ENCODE measurements around the gene ALG1.
"Not testable (repeated sequence)": the region's sequence is repeated elsewhere in the genome, so short reads cannot be mapped to it uniquely, and the experiment has no call there.

ALG1 gene

GRCh38 chr16:5075637-5076036, 4.0 kb downstream of the ALG1 start:
- no peak for DNase-seq (ENCODE audit: low read depth)

DNA sequence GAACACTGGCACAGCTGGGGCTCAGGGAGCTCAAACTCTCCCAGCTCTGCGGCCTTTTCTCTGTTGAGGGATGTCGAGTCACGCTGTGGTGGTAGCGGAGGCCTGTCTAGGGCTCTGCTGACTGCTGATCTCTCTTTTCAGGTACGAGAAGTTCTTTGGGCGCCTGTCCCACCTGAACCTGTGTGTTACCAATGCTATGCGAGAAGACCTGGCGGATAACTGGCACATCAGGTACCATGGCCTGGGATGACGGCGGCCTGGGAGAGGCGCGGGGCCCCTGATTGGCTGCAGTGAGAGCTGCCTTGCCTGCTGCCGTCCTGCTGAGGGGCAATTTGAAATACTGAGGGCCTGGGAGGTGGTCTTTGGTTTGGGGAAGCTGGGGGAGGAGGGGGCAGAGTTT, 5.7 kb downstream of the ALG1 start:
- DNase-seq (ENCODE audit: low read depth) = no peak

GRCh38 chr16:5078626-5079025, 7.0 kb downstream of the ALG1 start:
- no peak for DNase-seq (ENCODE audit: low read depth)

- DNase-seq (ENCODE audit: low read depth) = not testable (repeated sequence)
These were observed 8.8 kb downstream of the ALG1 start for GRCh38 chr16:5080461-5080860.

DNA sequence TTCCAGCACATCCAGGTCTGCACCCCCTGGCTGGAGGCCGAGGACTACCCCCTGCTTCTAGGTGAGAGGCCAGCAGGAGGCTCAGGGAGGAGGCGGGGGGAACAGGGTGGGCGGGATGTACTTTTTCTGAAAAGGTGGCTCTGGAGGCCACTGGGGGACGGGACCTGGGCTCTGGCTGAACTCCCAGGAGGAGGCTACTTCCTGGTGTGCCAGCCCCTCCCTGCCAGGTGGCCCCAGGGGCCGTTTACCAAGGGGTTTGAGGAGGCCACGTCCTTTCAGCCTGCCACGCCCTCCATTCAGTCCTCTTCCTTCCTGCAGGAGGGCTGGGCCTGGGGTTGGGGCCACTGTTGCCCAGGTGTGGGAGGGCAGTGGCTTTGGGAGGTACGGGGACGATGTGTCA, 9.4 kb downstream of the ALG1 start:
- DNase-seq (ENCODE audit: low read depth) = not testable (repeated sequence)

DNA sequence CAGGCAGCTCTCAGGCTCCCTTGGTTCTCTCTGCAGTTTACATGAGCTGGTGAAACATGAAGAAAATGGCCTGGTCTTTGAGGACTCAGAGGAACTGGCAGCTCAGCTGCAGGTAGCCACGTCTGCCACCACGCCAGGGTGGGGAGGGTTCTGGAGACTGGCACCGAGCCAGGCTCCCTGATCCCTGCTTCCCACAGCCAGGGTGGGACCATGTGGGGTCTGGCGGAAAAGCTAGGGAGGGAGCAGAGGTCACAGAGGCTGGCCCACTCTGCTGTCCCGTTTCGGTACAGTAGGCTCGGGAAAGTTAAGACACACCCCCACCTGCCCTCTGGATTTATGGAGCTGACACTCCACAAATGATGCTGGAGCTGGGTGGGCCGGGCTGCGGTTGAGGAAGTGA, 12.0 kb downstream of the ALG1 start:
- not testable (repeated sequence) for DNase-seq (ENCODE audit: low read depth)

DNA sequence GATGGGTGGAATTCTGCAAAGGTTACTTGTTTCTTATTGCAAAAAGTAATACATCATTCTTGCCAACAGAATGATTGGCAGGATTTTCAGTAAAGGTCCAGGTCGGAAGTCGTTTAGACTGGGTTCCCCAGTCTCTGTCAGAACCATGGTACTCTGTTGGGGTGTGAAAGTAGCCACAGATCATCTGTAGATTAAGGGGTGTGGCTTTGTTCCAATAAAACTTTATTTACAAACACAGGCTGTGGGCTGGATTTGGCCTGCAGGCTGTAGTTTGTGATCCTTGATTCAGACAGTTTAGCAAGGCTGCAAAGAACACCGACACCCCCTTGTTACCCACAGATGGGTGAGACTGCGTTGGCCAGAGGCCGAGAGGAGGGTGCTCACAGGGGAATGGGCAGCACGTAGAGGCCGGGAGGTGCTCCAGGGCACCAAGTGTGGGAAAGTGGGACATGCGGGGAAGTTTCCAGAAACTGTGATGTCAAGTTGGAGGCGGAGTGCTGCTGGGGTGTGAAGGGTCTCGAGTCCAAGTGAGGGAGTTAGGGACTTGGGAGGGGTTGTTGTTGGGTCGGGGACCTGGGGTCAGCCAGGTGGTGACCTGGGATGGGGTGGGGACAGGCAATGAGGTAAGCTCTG, 12.6 kb downstream of the ALG1 start:
- not testable (repeated sequence) for DNase-seq (ENCODE audit: low read depth)

- peak; percentile 47 for DNase-seq (ENCODE audit: low read depth)
These were observed 13.2 kb downstream of the ALG1 start for GRCh38 chr16:5084802-5085201.

- not testable (repeated sequence) for DNase-seq (ENCODE audit: low read depth)
These were observed 14.1 kb downstream of the ALG1 start for GRCh38 chr16:5085716-5086115.

DNA sequence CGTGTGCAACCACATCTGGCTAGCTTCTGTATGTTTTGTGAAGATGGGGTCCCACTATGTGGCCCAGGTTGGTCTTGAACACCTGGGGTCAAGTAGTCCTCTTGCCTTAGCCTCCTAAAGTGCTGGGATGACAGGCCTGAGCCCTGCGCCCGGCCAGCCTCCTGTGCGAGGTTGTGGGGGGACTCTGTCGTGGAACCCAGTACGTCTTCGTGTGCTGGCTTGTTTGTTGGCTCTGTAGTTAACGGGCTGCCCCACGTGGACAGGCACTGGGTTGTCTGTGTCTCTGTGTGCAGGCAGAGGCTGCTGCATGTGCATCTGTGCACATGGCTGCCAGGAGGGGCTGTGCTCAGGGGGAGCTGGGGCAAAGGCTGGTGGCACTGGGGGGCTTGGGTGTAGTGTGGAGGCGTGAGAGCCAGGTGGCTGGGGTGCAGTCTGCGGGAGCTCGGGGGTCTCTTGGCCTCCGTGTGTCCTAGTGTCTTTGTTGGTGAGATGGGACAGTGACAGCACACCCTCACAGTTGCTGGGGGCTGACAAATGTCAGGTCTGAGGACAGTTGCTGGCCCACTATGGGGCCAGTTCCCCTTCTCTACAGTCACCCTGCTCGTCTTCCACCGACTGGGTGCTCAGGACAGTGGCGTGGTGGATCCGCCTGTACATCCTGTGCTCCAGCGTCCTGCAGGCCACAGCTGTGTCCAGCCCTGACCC, 16.6 kb downstream of the ALG1 start:
- not testable (repeated sequence) for DNase-seq (ENCODE audit: low read depth)

DNA sequence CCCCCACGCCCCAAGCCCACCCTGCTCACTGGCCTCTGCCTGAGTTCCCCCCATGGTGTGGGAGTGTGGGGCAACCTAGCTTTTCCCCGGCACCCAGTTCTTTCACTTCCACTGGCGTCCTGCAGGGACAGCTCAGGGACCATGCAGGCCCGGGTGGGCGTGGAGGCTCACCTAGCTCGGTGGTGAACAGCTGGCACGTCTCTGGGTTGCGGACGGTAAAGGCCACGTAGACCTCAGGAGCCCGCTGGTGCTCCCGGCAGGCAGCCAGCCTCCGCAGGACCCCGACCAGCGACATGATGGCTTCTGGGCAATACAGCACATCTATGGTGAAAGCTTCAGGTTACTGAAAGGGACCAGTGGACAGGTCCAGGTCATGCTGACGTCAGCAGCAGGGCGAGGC, 17.3 kb downstream of the ALG1 start:
- DNase-seq (ENCODE audit: low read depth) = not testable (repeated sequence)

DNA sequence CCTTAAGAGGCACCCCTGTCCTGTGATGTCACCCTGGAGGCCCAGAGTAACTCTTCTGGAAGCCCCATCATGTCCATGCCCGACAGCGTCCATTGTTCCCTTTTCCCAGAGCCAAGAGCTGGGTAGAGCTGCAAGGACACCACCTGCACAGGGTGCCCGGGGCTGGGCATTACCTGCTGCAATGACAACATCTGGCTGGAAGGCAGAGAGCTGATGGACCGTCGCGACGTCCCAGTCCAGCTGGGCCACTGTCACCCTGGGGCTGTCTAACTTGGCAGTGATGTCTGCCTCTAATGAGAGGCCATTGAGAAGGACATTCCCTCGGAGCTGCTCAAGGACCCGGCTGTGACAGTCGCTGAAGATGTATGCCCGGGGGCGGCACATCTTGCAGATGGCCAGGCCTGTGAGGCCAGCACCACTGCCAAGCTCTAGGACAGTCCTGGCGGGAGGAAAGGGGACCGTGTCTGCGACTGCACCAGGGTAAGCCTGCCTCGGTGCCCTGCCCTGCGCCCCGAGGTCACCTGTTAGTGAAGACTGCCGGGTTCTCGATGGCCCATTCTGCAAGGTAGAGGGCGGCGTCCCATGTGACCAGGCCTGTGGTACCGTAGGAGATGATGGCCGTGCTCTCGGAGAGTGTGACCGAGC, 18.4 kb downstream of the ALG1 start:
- DNase-seq (ENCODE audit: low read depth) = not testable (repeated sequence)

DNA sequence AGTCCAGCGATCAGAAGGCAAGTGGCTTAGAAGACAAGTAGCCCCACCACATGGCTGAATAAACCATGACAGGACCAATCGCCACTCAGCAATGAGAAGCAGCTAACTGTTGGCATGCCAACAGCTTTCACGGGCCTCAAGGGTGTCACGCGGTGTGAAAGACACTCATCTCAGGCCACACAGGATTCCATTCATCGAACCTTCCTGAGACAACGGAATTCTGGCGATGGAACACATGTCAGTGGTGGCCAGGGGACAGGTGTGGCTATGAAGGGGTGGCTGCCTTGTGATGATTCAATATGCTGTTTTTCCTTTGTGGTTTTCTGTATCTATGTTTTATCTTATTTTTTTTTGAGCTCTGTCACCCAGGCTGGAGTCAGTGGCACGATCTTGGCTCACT, 18.9 kb downstream of the ALG1 start:
- not testable (repeated sequence) for DNase-seq (ENCODE audit: low read depth)

DNA sequence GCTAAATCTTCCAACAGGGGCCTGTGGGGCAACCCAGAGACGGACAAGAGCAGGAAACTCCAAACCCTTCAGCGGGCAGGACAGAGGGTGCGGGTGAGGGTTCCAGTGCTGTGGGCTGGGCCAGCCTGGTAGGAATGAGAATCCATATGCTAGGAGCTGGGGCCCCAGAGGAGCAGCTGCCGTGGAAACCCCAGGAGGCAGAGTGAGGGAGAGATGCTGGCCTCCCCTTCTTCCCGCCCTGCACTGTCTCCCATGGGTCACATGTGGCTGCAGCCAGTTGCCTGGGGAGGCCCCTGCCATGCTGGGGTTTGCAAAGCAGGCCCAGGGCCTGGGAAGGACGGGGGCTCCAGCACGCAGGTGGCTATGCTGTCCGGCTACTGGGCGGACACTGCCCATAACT, 21.4 kb downstream of the ALG1 start:
- DNase-seq (ENCODE audit: low read depth) = not testable (repeated sequence)

DNA sequence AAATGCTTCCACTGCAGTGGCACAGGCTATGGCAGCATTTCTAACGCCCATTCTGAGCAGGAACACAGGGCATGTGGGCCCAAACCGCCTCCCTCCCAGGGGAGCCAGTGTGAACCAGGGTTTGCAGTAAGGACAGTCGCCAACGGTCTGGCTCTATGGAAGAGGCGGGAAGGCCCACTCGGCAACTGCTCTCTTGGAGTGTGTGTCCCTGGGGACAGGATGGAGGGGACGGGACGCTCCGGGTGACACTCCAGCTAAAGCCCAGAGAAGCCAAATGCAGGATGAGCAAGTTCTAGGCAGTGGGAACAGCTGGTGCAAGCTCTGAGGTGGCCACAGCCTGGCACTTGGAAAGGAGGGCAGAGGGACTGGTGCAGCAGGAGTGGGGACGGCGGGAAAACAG, 22.1 kb downstream of the ALG1 start:
- DNase-seq (ENCODE audit: low read depth) = not testable (repeated sequence)

DNA sequence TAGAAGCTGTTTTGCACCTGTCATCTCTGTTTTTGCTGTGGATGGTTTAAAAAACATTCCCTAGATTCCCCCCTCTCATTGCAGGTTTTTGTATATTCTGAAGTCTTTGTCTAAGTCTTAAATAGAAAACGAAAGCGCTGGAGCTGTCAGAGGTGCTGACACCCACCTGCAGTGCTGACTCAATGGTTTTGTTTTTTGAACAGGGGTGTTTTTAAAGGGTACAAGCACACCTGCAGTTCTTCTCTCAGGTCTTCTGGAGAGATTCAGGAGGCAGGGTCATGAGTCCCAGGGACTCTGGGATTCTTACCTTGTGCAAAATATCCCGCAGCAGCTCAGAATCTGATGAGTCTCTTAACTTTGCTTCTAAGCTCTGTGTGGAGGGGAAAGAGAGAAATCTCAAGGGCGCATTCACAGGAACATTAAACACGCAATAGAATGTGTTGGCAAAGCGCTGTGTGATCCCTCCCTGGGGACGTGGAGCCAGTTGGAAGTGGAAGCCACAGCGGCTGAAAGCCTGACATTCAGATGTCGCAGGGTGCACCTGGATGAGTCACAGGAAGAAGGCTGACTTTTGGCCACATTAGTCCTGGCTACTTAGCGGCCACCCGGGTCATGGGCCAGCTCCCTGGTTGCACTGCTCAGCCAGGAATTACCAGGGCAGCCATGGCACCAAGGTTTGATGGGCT, 23.6 kb downstream of the ALG1 start:
- DNase-seq (ENCODE audit: low read depth) = not testable (repeated sequence)

GRCh38 chr16:5096437-5097060, 24.9 kb downstream of the ALG1 start:
- DNase-seq (ENCODE audit: low read depth) = not testable (repeated sequence)

- DNase-seq (ENCODE audit: low read depth) = peak; percentile 17
These were observed 25.4 kb downstream of the ALG1 start for GRCh38 chr16:5097061-5097469.

DNA sequence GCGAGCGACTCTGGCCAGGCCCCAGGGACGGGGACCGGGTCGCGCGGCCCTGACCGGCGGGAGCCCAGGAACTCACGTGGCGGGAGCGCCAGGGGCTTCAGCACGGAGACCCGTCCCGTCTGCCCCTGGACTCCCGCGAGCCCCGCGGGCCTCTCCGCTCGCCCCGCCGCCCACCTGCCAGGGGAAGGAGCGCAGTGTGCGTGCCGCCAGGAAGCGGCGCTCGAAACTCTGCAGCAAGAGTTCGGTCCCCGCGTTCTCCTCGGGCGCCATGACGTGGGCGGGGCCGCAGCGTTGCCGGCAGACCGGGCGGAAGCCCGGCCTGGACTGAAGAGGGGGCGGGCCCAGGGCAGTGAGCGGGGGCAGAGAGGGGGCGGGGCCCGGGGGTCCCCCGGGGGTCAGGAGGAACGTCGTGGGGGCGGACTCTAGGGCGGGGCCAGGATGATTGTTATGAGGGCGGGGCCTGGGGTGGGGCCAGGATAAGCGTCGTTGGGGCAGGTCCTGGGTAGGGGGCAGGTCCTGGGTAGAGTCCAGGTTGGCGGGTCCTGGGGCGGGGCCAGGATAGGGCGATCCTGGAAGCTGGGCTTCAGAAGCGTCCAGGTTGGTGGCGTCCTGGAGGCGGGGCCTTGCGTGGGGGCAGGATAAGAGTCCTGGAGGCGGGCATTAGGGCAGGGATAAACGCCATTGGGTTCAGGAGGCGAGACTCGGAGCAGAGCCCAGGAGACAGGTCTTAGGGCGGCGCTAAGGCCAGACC, 26.0 kb downstream of the ALG1 start, which contains the start of gene EEF2KMT:
Gene EEF2KMT, minus strand, starts transcription at position 326 of the 751 bp plus-strand sequence. Its CDS starts 56 bp downstream, at position 270.
- DNase-seq (ENCODE audit: low read depth) = peak; percentile 91

GRCh38 chr16:5098221-5099159, 26.8 kb downstream of the ALG1 start:
- peak; percentile 70 for DNase-seq (ENCODE audit: low read depth)

Measured in activated T-cell treated with anti-CD3 and anti-CD28 coated beads for 48 hours (primary cell).